Sigmoid colon (tissue), 4 donors: ENCODE results near the gene AFDN.

Experiments used
- CTCF ChIP-seq, 4 experiments: fragments of 450-650 bp in 3 of 4; fragments of 200-600 bp in 1 of 4; IDR thresholded peaks; one replicate each; pipeline ENCODE4 v1.5.1; 2016 to 2019; ENCODE audit warnings: antibody characterized with exemption in 4 of 4, mild to moderate bottlenecking in 3 of 4, moderate library complexity in 2 of 4
- EP300 ChIP-seq, 4 donors: sonication (generic); formaldehyde crosslinking; IDR thresholded peaks; one replicate each; pipeline ENCODE4 v1.6.1; 2017; ENCODE audit warnings: antibody characterized with exemption in 4 of 4
- POLR2A ChIP-seq, 2 donors: fragments of 450-650 bp; IDR thresholded peaks; one replicate each; pipeline ENCODE4 v1.6.1; 2016; ENCODE audit warnings: antibody characterized with exemption in 2 of 2, mild to moderate bottlenecking in 2 of 2, moderate library complexity in 2 of 2
- POLR2AphosphoS5 ChIP-seq, 4 donors: sonication (generic); formaldehyde crosslinking; IDR thresholded peaks; one replicate each; pipeline ENCODE4 v1.6.1; 2017; ENCODE audit warnings: antibody characterized with exemption in 4 of 4

- TF ChIP-seq CTCF (IDR thresholded peaks at IDR 0.05) (no peak), EP300 (IDR thresholded peaks at IDR 0.05) (no peak), POLR2A (IDR thresholded peaks at IDR 0.05) (no peak), POLR2AphosphoS5 (IDR thresholded peaks at IDR 0.05) (no peak)
Observed at GRCh38 chr6:168002804-168003203, 176.1 kb downstream of the AFDN start.
